Liver (tissue), 9 donors: ENCODE results near the gene SLC2A10. TPM values are rescaled to one million over a fixed set of nuclear protein-coding genes. Genes with fewer than 3 reads are reported as not detected.
A peak's percentile ranks its signal among the peaks of the same experiment; 100 is the strongest.

Experiments
- DNase-seq: peaks from one replicate; pipeline ENCODE4 v3.0.0-alpha.2; 2017; ENCODE audit warnings: low spot score
- H3K27ac ChIP-seq, 2 donors: one replicate each; pipeline ENCODE4 v1.7.0; 2013; ENCODE audit warnings: inconsistent platforms in 2 of 2, low read length in 2 of 2, control low read depth in 1 of 2, low read depth in 1 of 2, mild to moderate bottlenecking in 1 of 2
- H3K27me3 ChIP-seq, 4 donors: one replicate each; pipeline versions ENCODE4 v1.6.1 to v1.7.0; 2013; ENCODE audit warnings: low read length in 3 of 4, inconsistent platforms in 1 of 4, mild to moderate bottlenecking in 1 of 4, moderate library complexity in 1 of 4; ENCODE audit not compliant: control insufficient read depth in 4 of 4, insufficient read depth in 4 of 4
- H3K36me3 ChIP-seq, 4 donors: one replicate each; pipeline versions ENCODE4 v1.6.1 to v1.7.0; 2013; ENCODE audit warnings: low read length in 3 of 4, mild to moderate bottlenecking in 3 of 4, low read depth in 1 of 4, moderate library complexity in 1 of 4; ENCODE audit not compliant: control insufficient read depth in 4 of 4, insufficient read depth in 3 of 4
- H3K4me1 ChIP-seq, 4 donors: one replicate each; pipeline versions ENCODE4 v1.6.1 to v1.7.0; 2013; ENCODE audit warnings: low read length in 3 of 4, mild to moderate bottlenecking in 3 of 4, moderate library complexity in 1 of 4; ENCODE audit not compliant: control insufficient read depth in 4 of 4, insufficient read depth in 4 of 4
- H3K4me3 ChIP-seq, 3 donors: one replicate each; pipeline versions ENCODE4 v1.6.1 to v1.7.0; 2013; ENCODE audit warnings: low read length in 3 of 3, control low read depth in 1 of 3, low read depth in 1 of 3, mild to moderate bottlenecking in 1 of 3
- H3K9ac ChIP-seq, 2 donors: one replicate each; pipeline ENCODE4 v1.7.0; 2013; ENCODE audit warnings: low read length in 2 of 2, mild to moderate bottlenecking in 2 of 2, moderate library complexity in 2 of 2, control low read depth in 1 of 2, low read depth in 1 of 2
- H3K9me3 ChIP-seq, 4 donors: one replicate each; pipeline versions ENCODE4 v1.6.1 to v1.7.0; 2013; ENCODE audit warnings: low read length in 3 of 4; ENCODE audit not compliant: control insufficient read depth in 4 of 4
- EGR1 ChIP-seq, 2 donors: IDR thresholded peaks; 2 replicates each; pipeline ENCODE4 v1.6.1; 2016 to 2018; ENCODE audit warnings: antibody characterized with exemption in 2 of 2, low read depth in 2 of 2
- FOXA1 ChIP-seq: IDR thresholded peaks from 2 replicates; pipeline ENCODE4 v1.6.1; 2016; ENCODE audit warnings: antibody characterized with exemption
- GABPA ChIP-seq, 2 donors: IDR thresholded peaks in 1 of 2; conservative IDR thresholded peaks in 1 of 2; 2 replicates each; pipeline ENCODE4 v1.6.1; 2016; ENCODE audit warnings: antibody characterized with exemption in 2 of 2, mild to moderate bottlenecking in 1 of 2, moderate library complexity in 1 of 2
- HNF4A ChIP-seq, 2 donors: conservative IDR thresholded peaks; 2 replicates each; pipeline ENCODE4 v1.6.1; 2016; ENCODE audit warnings: antibody characterized with exemption in 2 of 2, mild to moderate bottlenecking in 2 of 2
- JUND ChIP-seq, 2 donors: IDR thresholded peaks; 2 replicates each; pipeline ENCODE4 v1.6.1; 2016; ENCODE audit warnings: antibody characterized with exemption in 2 of 2
- REST ChIP-seq: IDR thresholded peaks from 2 replicates; pipeline ENCODE4 v1.6.1; 2016; ENCODE audit warnings: antibody characterized with exemption, mild to moderate bottlenecking
- RXRA ChIP-seq, 2 donors: IDR thresholded peaks; 2 replicates each; pipeline ENCODE4 v1.6.1; 2017 to 2018; ENCODE audit warnings: antibody characterized with exemption in 2 of 2, mild to moderate bottlenecking in 1 of 2
- TAF1 ChIP-seq: conservative IDR thresholded peaks from 2 replicates; pipeline ENCODE4 v1.6.1; 2016; ENCODE audit warnings: antibody characterized with exemption, mild to moderate bottlenecking
- ZBTB33 ChIP-seq: IDR thresholded peaks from 2 replicates; pipeline ENCODE4 v1.6.1; 2016; ENCODE audit warnings: antibody characterized with exemption
- WGBS: extraction: QIAGEN DNeasy Blood & Tissue Kit; methylation state at CpG from one replicate; pipeline ENCODE4 v1.1.7; 2013; 5-methylcytosine and 5-hydroxymethylcytosine counted together
- polyA plus RNA-seq, 2 donors: library from polyadenylated mRNA; stranded (reverse) in 1 of 2; unstranded in 1 of 2; fragments of 200-250 nt in 1 of 2; fragments of >200 nt in 1 of 2; fragmentation: Nextera tagmentation in 1 of 2; extraction: Ambion mirVana in 1 of 2; gene quantifications; one replicate each; pipeline versions ENCODE4 v1.2.1 to v1.2.3, GENCODE V29; 2013 to 2015
- total RNA-seq, 2 donors: library from RNA; depleted of rRNA; stranded (reverse); fragments of >200 nt; gene quantifications; one replicate each; pipeline ENCODE4 v1.2.3, GENCODE V29; 2014
- donor health status: healthy.
- donor health status: healthy.
- donor health status: healthy.
- donor health status: healthy.
- donor health status: healthy.

Gene SLC2A10
- total RNA-seq (10 to 100 TPM in 1 of 2 donors, 1 to 10 TPM in 1; 8.0 to 79.7 TPM), polyA plus RNA-seq (10 to 100 TPM; 14.4 to 38.9 TPM)

- whole genome bisulfite sequencing: under 1% methylated on average over 67 of the region's 67 CpGs
- peak within 1 kb of the TSS; percentile 76 to 86 for H3K9ac ChIP-seq
- peak; percentile 47 for DNase-seq
- no peaks in the 10 kb centered on the region for H3K36me3 ChIP-seq
- TF ChIP-seq EGR1 (IDR thresholded peaks at IDR 0.05; ENCODE audit: low read depth in 2 of 2) (peak; percentile 34 to 73), RXRA (IDR thresholded peaks at IDR 0.05) (no peak), REST (no peak), HNF4A (conservative IDR thresholded peaks at IDR 0.05) (no peak), JUND (IDR thresholded peaks at IDR 0.05) (no peak)
- peak within 1 kb of the TSS; percentile 75 to 88 (median 80) for H3K4me3 ChIP-seq
- H3K9me3 ChIP-seq: no peaks in the 10 kb centered on the region
- H3K27me3 ChIP-seq: no peaks in the 10 kb centered on the region
- H3K27ac ChIP-seq: peak within 1 kb of the TSS; percentile 89 to 94
- peaks cover 18 to 54% (median 43%) of the 10 kb centered on the region in 4 donors for H3K4me1 ChIP-seq
Observed at GRCh38 chr20:46709459-46710152, at the start of gene SLC2A10. SLC2A10 (plus strand) TSS chr20:46709649; CDS start chr20:46709737, 88 bp downstream.

- no peaks in the 10 kb centered on the region for H3K27me3 ChIP-seq
- DNase-seq: no peak
- no peak overlapping the region for H3K4me3 ChIP-seq
- WGBS: 87% methylated on average over 4 of the region's 4 CpGs
- no peaks in the 10 kb centered on the region for H3K36me3 ChIP-seq
- no peaks in the 10 kb centered on the region for H3K9me3 ChIP-seq
- H3K4me1 ChIP-seq: no peaks in the 10 kb centered on the region
- H3K27ac ChIP-seq: no peak overlapping the region
- no peak for TF ChIP-seq RXRA (IDR thresholded peaks at IDR 0.05)
- no peak for TF ChIP-seq TAF1
- no peak for TF ChIP-seq REST
- TF ChIP-seq ZBTB33: no peak
- TF ChIP-seq GABPA (IDR thresholded peaks at IDR 0.05 in 1 of 2, conservative IDR thresholded peaks at IDR 0.05 in 1 of 2): no peak
- no peak for TF ChIP-seq FOXA1
- H3K9ac ChIP-seq: no peak overlapping the region
Observed at GRCh38 chr20:46660487-46660886, 49.0 kb upstream of the SLC2A10 start.
